MM.1S (cell line): ENCODE measurements around the gene SAFB.

ENCODE experiments used
- DNase-seq: peaks from one replicate; pipeline ENCODE4 v3.0.0-alpha.2; 2015
- H2AFZ ChIP-seq: fragments of 300-600 bp; sonication (generic); 2 replicates; pipeline ENCODE4 v1.6.0; 2016; ENCODE audit warnings: antibody characterized with exemption, low read length
- H3F3A ChIP-seq: fragments of 300-600 bp; sonication (generic); 2 replicates; pipeline ENCODE4 v1.6.1; 2016; ENCODE audit warnings: mild to moderate bottlenecking, antibody characterized with exemption, low read length, moderate library complexity, mixed read lengths; ENCODE audit not compliant: insufficient read depth
- H3K27ac ChIP-seq: fragments of 300-600 bp; sonication (generic); 2 replicates; pipeline ENCODE4 v1.5.1; 2016; ENCODE audit warnings: mild to moderate bottlenecking, low read length
- H3K27me3 ChIP-seq: fragments of 300-600 bp; sonication (generic); replicated peaks from 2 replicates; pipeline ENCODE4 v1.6.0; 2016; ENCODE audit warnings: low read length; ENCODE audit not compliant: insufficient read depth
- H3K36me3 ChIP-seq: fragments of 300-600 bp; sonication (generic); replicated peaks from 2 replicates; pipeline ENCODE4 v1.6.1; 2016; ENCODE audit warnings: mild to moderate bottlenecking, low read length, mixed read lengths; ENCODE audit not compliant: insufficient read depth
- H3K4me1 ChIP-seq: fragments of 300-600 bp; sonication (generic); 2 replicates; pipeline ENCODE4 v1.6.1; 2016; ENCODE audit warnings: low read length, mixed read lengths
- H3K4me2 ChIP-seq: fragments of 300-600 bp; sonication (generic); 2 replicates; pipeline ENCODE4 v1.6.0; 2016; ENCODE audit warnings: low read depth, low read length
- H3K4me3 ChIP-seq: fragments of 300-600 bp; sonication (generic); 2 replicates; pipeline ENCODE4 v1.5.1; 2016; ENCODE audit warnings: low read length, mixed read lengths
- H3K79me2 ChIP-seq: fragments of 300-600 bp; sonication (generic); 2 replicates; pipeline ENCODE4 v1.6.1; 2016; ENCODE audit warnings: mixed run types, low read length, mixed read lengths
- H3K9ac ChIP-seq: fragments of 300-600 bp; sonication (generic); 2 replicates; pipeline ENCODE4 v1.6.1; 2016; ENCODE audit warnings: low read length, mixed read lengths
- H3K9me2 ChIP-seq: fragments of 300-600 bp; sonication (generic); replicated peaks from 2 replicates; pipeline ENCODE4 v1.6.1; 2016; ENCODE audit warnings: mild to moderate bottlenecking, low read length, mixed read lengths; ENCODE audit not compliant: insufficient read depth
- H3K9me3 ChIP-seq: fragments of 300-600 bp; sonication (generic); replicated peaks from 2 replicates; pipeline ENCODE4 v1.6.1; 2016; ENCODE audit warnings: mild to moderate bottlenecking, low read length, mixed read lengths; ENCODE audit not compliant: insufficient read depth
- H4K20me1 ChIP-seq: fragments of 300-600 bp; sonication (generic); 2 replicates; pipeline ENCODE4 v1.6.1; 2016; ENCODE audit warnings: mild to moderate bottlenecking, low read length, moderate library complexity, mixed read lengths; ENCODE audit not compliant: insufficient read depth
- EZH2 ChIP-seq: fragments of 300-600 bp; sonication (generic); optimal IDR thresholded peaks from 2 replicates; pipeline ENCODE3; 2017; ENCODE audit warnings: low read depth, mild to moderate bottlenecking, antibody characterized with exemption, low read length, mixed read lengths
- EZH2phosphoT487 ChIP-seq: fragments of 300-600 bp; sonication (generic); IDR thresholded peaks from 2 replicates; pipeline ENCODE4 v1.6.1; 2018; ENCODE audit warnings: antibody characterized with exemption, low read length
- TF ChIP-seq, protein P1 (sequence below): fragments of 300-600 bp; sonication (generic); IDR thresholded peaks from 2 replicates; pipeline ENCODE4 v1.5.1; 2016; ENCODE audit warnings: antibody characterized with exemption, low read length, mixed read lengths

Gene SAFB

DNA sequence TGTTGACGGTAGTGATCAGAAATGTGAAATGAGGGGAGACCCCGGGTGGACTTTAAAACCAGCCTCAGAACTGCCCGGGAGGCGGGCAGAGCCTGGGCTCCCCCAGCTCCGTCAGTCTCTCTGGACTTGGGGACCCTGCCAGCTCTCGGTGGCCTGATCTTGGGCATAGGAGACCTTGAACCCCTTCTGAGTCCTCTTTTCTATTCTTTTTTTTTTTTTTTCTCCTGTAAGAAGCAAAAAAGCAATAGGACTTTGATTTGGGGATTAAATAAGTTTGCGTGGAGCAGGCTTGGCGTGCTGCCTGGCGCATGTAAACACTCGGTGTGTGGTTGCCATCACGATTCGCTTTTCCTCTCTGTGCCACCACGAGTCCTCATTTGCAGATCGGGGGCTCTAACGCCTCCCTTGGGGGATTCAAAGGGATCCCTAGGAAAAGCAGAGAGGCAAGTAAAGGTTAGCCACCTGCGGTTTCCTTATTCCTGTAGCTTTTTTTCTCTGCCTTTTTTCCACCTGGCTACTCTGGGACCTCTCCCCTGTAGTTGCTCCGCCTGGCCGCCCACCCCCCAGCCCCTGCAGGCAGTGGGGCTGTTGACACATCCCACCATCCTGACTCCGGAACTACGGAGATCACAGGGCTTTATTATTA, 1.3 kb downstream of the SAFB start:
- DNase-seq = peak; percentile 37
- Histone ChIP-seq H3K4me2 (peak overlapping the region; percentile 95), H3K9me2 (no peaks in the 10 kb centered on the region), H3K27ac (peak overlapping the region; percentile 87; the same call in 1 of the 2 replicates), H3K9me3 (no peaks in the 10 kb centered on the region), H4K20me1 (peaks cover 49% of the 10 kb centered on the region), H3K9ac (peak overlapping the region; percentile 90), H3K79me2 (peaks cover 98% of the 10 kb centered on the region), H3F3A (peaks cover 30% of the 10 kb centered on the region), H3K4me1 (peaks cover 62% of the 10 kb centered on the region), H2AFZ (no peak overlapping the region), H3K4me3 (peak overlapping the region; percentile 99), H3K27me3 (no peaks in the 10 kb centered on the region), H3K36me3 (peaks cover 26% of the 10 kb centered on the region)
- no peak for TF ChIP-seq EZH2
- TF ChIP-seq, protein P1, sequence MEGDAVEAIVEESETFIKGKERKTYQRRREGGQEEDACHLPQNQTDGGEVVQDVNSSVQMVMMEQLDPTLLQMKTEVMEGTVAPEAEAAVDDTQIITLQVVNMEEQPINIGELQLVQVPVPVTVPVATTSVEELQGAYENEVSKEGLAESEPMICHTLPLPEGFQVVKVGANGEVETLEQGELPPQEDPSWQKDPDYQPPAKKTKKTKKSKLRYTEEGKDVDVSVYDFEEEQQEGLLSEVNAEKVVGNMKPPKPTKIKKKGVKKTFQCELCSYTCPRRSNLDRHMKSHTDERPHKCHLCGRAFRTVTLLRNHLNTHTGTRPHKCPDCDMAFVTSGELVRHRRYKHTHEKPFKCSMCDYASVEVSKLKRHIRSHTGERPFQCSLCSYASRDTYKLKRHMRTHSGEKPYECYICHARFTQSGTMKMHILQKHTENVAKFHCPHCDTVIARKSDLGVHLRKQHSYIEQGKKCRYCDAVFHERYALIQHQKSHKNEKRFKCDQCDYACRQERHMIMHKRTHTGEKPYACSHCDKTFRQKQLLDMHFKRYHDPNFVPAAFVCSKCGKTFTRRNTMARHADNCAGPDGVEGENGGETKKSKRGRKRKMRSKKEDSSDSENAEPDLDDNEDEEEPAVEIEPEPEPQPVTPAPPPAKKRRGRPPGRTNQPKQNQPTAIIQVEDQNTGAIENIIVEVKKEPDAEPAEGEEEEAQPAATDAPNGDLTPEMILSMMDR = no peak
- no peak for TF ChIP-seq EZH2phosphoT487

DNA sequence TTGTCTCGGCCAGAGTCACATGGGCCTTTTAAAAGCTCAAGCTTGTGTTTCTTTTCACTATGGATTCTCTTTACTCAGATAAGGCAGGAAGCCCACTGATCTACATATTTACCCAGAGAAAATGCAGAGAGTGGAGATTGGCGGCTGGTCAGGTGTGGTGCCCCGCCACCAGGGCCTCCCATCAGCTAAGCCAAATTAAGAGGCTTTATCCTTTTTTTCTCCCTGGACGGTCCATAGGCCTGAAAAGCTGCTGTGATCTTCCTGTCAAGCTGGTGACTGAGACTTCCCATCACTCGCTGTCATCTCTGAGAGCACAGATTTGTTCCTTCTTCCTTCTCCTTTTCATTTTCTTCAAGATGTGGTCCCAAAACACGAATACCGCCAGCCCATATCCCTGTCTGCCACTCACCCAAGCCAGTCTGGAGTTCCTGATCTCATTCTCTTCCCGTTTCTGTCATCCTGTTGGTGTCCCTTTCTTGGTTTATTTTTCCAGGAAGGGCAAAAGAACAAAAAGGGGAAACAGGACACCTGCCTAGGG, 1.9 kb downstream of the SAFB start:
- TF ChIP-seq, protein P1 = no peak
- TF ChIP-seq EZH2 (no peak), EZH2phosphoT487 (no peak)
- H3F3A ChIP-seq = peaks cover 30% of the 10 kb centered on the region
- no peaks in the 10 kb centered on the region for H3K27me3 ChIP-seq
- DNase-seq = no peak
- H3K9ac ChIP-seq = peak overlapping the region; percentile 90; the same call in 1 of the 2 replicates
- peaks cover 98% of the 10 kb centered on the region for H3K79me2 ChIP-seq
- H3K4me3 ChIP-seq = peak overlapping the region; percentile 99
- no peaks in the 10 kb centered on the region for H3K9me2 ChIP-seq
- H2AFZ ChIP-seq = no peak overlapping the region
- peak overlapping the region; percentile 95 for H3K4me2 ChIP-seq
- no peaks in the 10 kb centered on the region for H3K9me3 ChIP-seq
- H3K27ac ChIP-seq = no peak overlapping the region
- peaks cover 56% of the 10 kb centered on the region for H4K20me1 ChIP-seq
- peaks cover 63% of the 10 kb centered on the region for H3K4me1 ChIP-seq
- peaks cover 31% of the 10 kb centered on the region for H3K36me3 ChIP-seq

DNA sequence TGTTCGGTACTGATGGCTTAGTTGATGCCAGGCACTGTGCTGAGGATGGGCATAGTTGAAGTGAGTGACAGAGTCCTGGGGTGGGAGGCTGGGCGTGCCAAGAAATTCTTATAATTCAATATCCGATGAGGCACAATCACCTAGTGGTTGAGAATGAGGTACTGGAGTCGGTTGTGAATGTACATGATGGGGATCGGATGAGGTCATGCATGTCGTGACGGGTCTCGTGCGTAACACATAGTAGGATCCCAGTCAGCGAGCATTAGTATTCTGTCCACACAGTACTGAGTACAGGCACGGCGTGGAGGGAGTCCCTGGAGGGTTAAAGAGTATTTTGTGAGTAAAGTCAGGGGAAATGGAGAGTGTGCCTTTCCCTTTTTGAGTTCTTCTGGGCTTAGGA, 2.8 kb downstream of the SAFB start:
- peaks cover 62% of the 10 kb centered on the region for H4K20me1 ChIP-seq
- no peak overlapping the region for H3K4me3 ChIP-seq
- H3K9ac ChIP-seq = no peak overlapping the region

More for the DNA sequence above, 2.8 kb downstream of the SAFB start:
- peak overlapping the region; percentile 95; the same call in 1 of the 2 replicates for H3K4me2 ChIP-seq
- peaks cover 30% of the 10 kb centered on the region for H3F3A ChIP-seq
- no peaks in the 10 kb centered on the region for H3K27me3 ChIP-seq
- H3K27ac ChIP-seq = no peak overlapping the region
- H3K79me2 ChIP-seq = peaks cover 98% of the 10 kb centered on the region
- H3K9me2 ChIP-seq = no peaks in the 10 kb centered on the region
- H3K36me3 ChIP-seq = peaks cover 29% of the 10 kb centered on the region
- H2AFZ ChIP-seq = no peak overlapping the region
- no peaks in the 10 kb centered on the region for H3K9me3 ChIP-seq
- DNase-seq = no peak
- H3K4me1 ChIP-seq = peaks cover 55% of the 10 kb centered on the region
- TF ChIP-seq, protein P1 = no peak
- no peak for TF ChIP-seq EZH2
- TF ChIP-seq EZH2phosphoT487 = no peak
